ENCODE measurements around the gene HORMAD2.
"Not testable (repeated sequence)": the region's sequence is repeated elsewhere in the genome, so short reads cannot be mapped to it uniquely, and the experiment has no call there.

Gene HORMAD2

GRCh38 chr22:30212363-30212995, 132.2 kb downstream of the HORMAD2 start:
- peak; percentile 18 to 27 for DNase-seq

- no peak for DNase-seq
Measured at GRCh38 chr22:30212996-30213441, 132.8 kb downstream of the HORMAD2 start.

GRCh38 chr22:30214703-30215407, 134.6 kb downstream of the HORMAD2 start:
- no peak for DNase-seq

GRCh38 chr22:30216272-30216671, 136.0 kb downstream of the HORMAD2 start:
- DNase-seq: not testable (repeated sequence)

- no peak for DNase-seq
Measured at GRCh38 chr22:30216710-30217109, 136.4 kb downstream of the HORMAD2 start.

GRCh38 chr22:30217698-30218560, 137.7 kb downstream of the HORMAD2 start:
- DNase-seq: no peak

GRCh38 chr22:30219049-30219654, 138.9 kb downstream of the HORMAD2 start:
- no peak for DNase-seq

- DNase-seq: no peak
Measured at GRCh38 chr22:30219668-30220278, 139.5 kb downstream of the HORMAD2 start.

- no peak for DNase-seq
Measured at GRCh38 chr22:30220338-30221012, 140.2 kb downstream of the HORMAD2 start.

GRCh38 chr22:30221121-30221992, 141.1 kb downstream of the HORMAD2 start:
- DNase-seq: peak in 1 of 2 donors; percentile 9

- no peak for DNase-seq
Measured at GRCh38 chr22:30222321-30222720, 142.1 kb downstream of the HORMAD2 start.

- no peak for DNase-seq
Measured at GRCh38 chr22:30223303-30223702, 143.0 kb downstream of the HORMAD2 start.

- DNase-seq: no peak
Measured at GRCh38 chr22:30224161-30224857, 144.0 kb downstream of the HORMAD2 start.

- no peak for DNase-seq
Measured at GRCh38 chr22:30225220-30225927, 145.1 kb downstream of the HORMAD2 start.

GRCh38 chr22:30226192-30226832, 146.0 kb downstream of the HORMAD2 start:
- DNase-seq: no peak
